ENCODE data around the gene MYPOP.

The MYPOP gene

GRCh38 chr19:45862564-45863334 lies 39.7 kb downstream of the MYPOP start, which contains the start of gene SYMPK:
Gene SYMPK, minus strand, starts transcription at chr19:45863147. Its CDS starts 8,652 bp downstream, at chr19:45854495.
- peak; percentile 98 for DNase-seq

- DNase-seq = no peak
Measured at GRCh38 chr19:45862271-45862563, 40.2 kb downstream of the MYPOP start.

GRCh38 chr19:45860359-45861259 lies 41.8 kb downstream of the MYPOP start:
- no peak for DNase-seq

- DNase-seq = no peak
Measured at GRCh38 chr19:45854167-45854778, 48.1 kb downstream of the MYPOP start.

- DNase-seq = no peak
Measured at GRCh38 chr19:45852983-45853382, 49.4 kb downstream of the MYPOP start.

- DNase-seq = no peak
Measured at GRCh38 chr19:45852145-45852750, 50.2 kb downstream of the MYPOP start.

- DNase-seq = no peak
Measured at GRCh38 chr19:45848922-45849321, 53.5 kb downstream of the MYPOP start.

GRCh38 chr19:45847663-45848062 lies 54.8 kb downstream of the MYPOP start:
- DNase-seq = no peak

- DNase-seq = no peak
Measured at GRCh38 chr19:45842198-45842597, 60.2 kb downstream of the MYPOP start.
